HFFc6 (cell line): ENCODE data around the gene PTPRN2. TPM values are rescaled to one million over a fixed set of nuclear protein-coding genes. Genes with fewer than 3 reads are reported as not detected.
"Not testable (repeated sequence)": the region's sequence is repeated elsewhere in the genome, so short reads cannot be mapped to it uniquely, and the experiment has no call there.

Experiments
- DNase-seq: peaks from one replicate; pipeline ENCODE4 v3.0.0-alpha.2; 2018
- H3K27ac Mint-ChIP-seq: 2 replicates; pipeline ENCODE4 v1.8.0; 2020; ENCODE audit warnings: mild to moderate bottlenecking, mixed read lengths
- H3K27me3 Mint-ChIP-seq: 2 replicates; pipeline ENCODE4 v1.8.0; 2021; ENCODE audit warnings: mild to moderate bottlenecking, moderate library complexity, mixed read lengths; ENCODE audit not compliant: insufficient read depth
- H3K36me3 Mint-ChIP-seq: 2 replicates; pipeline ENCODE4 v1.8.0; 2021; ENCODE audit warnings: low read depth, mixed read lengths
- H3K4me1 Mint-ChIP-seq: 2 replicates; pipeline ENCODE4 v1.8.0; 2020; ENCODE audit warnings: low read depth, mixed read lengths
- H3K4me3 Mint-ChIP-seq: 2 replicates; pipeline ENCODE4 v1.8.0; 2020; ENCODE audit warnings: mild to moderate bottlenecking, moderate library complexity, mixed read lengths
- H3K9me3 Mint-ChIP-seq: 2 replicates; pipeline ENCODE4 v1.8.0; 2020; ENCODE audit warnings: mild to moderate bottlenecking, mixed read lengths
- total RNA-seq, 6 experiments: library from RNA; stranded (reverse); fragmentation: NEBNext Ultra II Directional; extraction: Animal tissue kit (Norgen Biotek cat#: 25700); gene quantifications; 2 replicates in 1 of 6; 3 replicates in 5 of 6; pipeline ENCODE4 v1.2.3, GENCODE V29; 2021
- TF ChIP-seq, protein P1 (sequence below): fragments of 200-600 bp; sonication (generic); IDR thresholded peaks from 2 replicates; pipeline ENCODE4 v1.5.0; 2021; ENCODE audit warnings: antibody characterized with exemption, mild to moderate bottlenecking

Gene PTPRN2
- total RNA-seq, 6 experiments from 2014 or later = 0.05 to 0.27 (median 0.23) TPM

DNA sequence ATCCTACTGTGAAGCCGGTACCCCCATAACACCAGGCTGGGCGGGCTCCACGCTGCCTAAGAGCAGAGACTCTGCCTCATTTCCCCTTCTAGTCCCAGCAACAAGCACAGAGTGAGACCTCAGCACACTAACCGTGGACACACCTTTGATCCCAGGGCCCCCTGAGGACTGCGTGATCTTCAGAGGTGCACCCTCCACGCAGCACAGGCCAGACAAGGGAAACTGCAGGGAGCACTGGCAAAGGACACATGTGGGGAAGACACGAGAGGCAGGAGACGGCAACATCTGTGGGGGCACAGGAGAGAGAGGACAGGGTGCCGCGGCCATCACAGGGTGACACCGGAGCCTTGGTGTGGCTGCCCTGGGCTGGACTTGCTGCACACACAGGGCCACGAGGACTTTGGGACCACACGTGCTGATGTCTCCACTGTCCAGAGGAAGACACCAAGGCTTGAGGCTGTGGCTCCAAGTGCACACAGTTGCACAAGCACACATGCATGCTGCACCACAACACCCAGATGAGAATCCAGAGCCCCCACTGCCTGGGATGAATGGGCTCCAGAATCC is 128.8 kb downstream of the PTPRN2 start:
- DNase-seq = no peak
- Mint-ChIP-seq H3K36me3 (peaks cover 13% of the 10 kb centered on the region), H3K4me1 (no peaks in the 10 kb centered on the region), H3K4me3 (no peak overlapping the region), H3K27ac (no peak overlapping the region), H3K27me3 (no peaks in the 10 kb centered on the region; the same call in 1 of the 2 replicates), H3K9me3 (peaks cover 62% of the 10 kb centered on the region)
- TF ChIP-seq, protein P1, sequence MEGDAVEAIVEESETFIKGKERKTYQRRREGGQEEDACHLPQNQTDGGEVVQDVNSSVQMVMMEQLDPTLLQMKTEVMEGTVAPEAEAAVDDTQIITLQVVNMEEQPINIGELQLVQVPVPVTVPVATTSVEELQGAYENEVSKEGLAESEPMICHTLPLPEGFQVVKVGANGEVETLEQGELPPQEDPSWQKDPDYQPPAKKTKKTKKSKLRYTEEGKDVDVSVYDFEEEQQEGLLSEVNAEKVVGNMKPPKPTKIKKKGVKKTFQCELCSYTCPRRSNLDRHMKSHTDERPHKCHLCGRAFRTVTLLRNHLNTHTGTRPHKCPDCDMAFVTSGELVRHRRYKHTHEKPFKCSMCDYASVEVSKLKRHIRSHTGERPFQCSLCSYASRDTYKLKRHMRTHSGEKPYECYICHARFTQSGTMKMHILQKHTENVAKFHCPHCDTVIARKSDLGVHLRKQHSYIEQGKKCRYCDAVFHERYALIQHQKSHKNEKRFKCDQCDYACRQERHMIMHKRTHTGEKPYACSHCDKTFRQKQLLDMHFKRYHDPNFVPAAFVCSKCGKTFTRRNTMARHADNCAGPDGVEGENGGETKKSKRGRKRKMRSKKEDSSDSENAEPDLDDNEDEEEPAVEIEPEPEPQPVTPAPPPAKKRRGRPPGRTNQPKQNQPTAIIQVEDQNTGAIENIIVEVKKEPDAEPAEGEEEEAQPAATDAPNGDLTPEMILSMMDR = no peak

GRCh38 chr7:158458096-158458495 is 129.5 kb downstream of the PTPRN2 start:
- Mint-ChIP-seq H3K36me3 (peaks cover 17% of the 10 kb centered on the region), H3K9me3 (peaks cover 61% of the 10 kb centered on the region), H3K4me3 (no peak overlapping the region), H3K4me1 (no peaks in the 10 kb centered on the region), H3K27ac (no peak overlapping the region), H3K27me3 (no peaks in the 10 kb centered on the region; the same call in 1 of the 2 replicates)
- TF ChIP-seq, protein P1 = no peak
- no peak for DNase-seq

- not testable (repeated sequence) for H3K27me3 Mint-ChIP-seq, DNase-seq, H3K27ac Mint-ChIP-seq, H3K4me1 Mint-ChIP-seq, H3K4me3 Mint-ChIP-seq
- H3K36me3 Mint-ChIP-seq = peaks cover 17% of the 10 kb centered on the region
- peaks cover 60% of the 10 kb centered on the region for H3K9me3 Mint-ChIP-seq
These were observed 130.0 kb downstream of the PTPRN2 start for GRCh38 chr7:158457586-158457985.

- no peak overlapping the region for H3K4me3 Mint-ChIP-seq
- H3K4me1 Mint-ChIP-seq = no peaks in the 10 kb centered on the region
- H3K9me3 Mint-ChIP-seq = peaks cover 72% of the 10 kb centered on the region
- no peak for DNase-seq
- H3K27ac Mint-ChIP-seq = no peak overlapping the region
- TF ChIP-seq, protein P1 = no peak
- peaks cover 17% of the 10 kb centered on the region for H3K36me3 Mint-ChIP-seq
- no peaks in the 10 kb centered on the region; the same call in none of the 2 replicates for H3K27me3 Mint-ChIP-seq
These were observed 133.0 kb downstream of the PTPRN2 start for GRCh38 chr7:158454631-158455030.

GRCh38 chr7:158453663-158454062 is 134.0 kb downstream of the PTPRN2 start:
- Mint-ChIP-seq H3K9me3 (peaks cover 75% of the 10 kb centered on the region), H3K4me3 (no peak overlapping the region), H3K27ac (no peak overlapping the region), H3K27me3 (no peaks in the 10 kb centered on the region; the same call in none of the 2 replicates), H3K4me1 (no peaks in the 10 kb centered on the region), H3K36me3 (peaks cover 17% of the 10 kb centered on the region)
- TF ChIP-seq, protein P1 = no peak
- DNase-seq = no peak

- Mint-ChIP-seq H3K4me1 (no peaks in the 10 kb centered on the region), H3K36me3 (peaks cover 17% of the 10 kb centered on the region), H3K27ac (no peak overlapping the region), H3K9me3 (peaks cover 65% of the 10 kb centered on the region), H3K27me3 (no peaks in the 10 kb centered on the region; the same call in none of the 2 replicates), H3K4me3 (no peak overlapping the region)
- no peak for DNase-seq
- TF ChIP-seq, protein P1 = no peak
These were observed 135.3 kb downstream of the PTPRN2 start for GRCh38 chr7:158452331-158452730.
